Measurements from ENCODE around the gene MCC.

Gene MCC

DNA sequence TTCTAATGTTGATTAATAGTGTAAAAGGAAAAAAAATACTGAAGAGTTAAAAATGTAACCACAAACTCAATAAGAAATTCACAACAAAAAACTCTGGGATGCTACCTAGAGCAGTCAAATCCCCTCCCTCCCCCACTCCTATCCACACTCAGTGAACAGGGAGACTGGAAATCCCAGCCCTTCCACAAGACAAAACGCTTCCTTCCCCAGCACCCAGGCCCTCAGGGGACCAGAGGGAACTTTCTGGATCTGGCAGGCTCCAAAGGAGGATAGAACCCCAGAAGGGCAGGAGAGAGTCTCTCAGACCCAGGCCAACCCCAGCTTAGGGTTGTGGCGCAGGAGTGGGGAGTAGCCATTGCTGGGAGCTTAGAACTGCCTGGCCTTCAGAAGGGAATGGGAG is 456.7 kb downstream of the MCC start:
- DNase-seq (ENCODE audit: low read depth in 2 of 2): no peak

DNA sequence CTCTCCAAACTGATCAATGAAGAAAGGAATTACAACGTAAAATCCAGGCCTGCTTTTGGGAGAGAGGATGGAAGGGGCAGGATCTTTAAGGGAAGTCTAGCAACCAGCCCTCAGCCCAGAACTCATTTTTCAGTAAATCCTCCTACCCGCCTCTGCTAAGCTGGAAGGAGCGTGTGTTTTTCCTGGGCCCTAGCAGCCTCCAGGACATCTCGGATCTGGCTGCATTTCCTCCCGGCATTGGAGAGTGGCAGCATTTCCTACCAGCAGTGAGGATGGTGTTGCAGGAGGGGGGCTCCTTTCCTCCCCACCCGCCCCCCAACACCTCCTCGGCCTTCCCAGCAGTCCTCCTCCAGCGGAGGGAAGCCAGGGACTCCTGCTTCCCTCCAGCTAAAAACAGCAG is 457.1 kb downstream of the MCC start:
- no peak for DNase-seq (ENCODE audit: low read depth in 2 of 2)

DNA sequence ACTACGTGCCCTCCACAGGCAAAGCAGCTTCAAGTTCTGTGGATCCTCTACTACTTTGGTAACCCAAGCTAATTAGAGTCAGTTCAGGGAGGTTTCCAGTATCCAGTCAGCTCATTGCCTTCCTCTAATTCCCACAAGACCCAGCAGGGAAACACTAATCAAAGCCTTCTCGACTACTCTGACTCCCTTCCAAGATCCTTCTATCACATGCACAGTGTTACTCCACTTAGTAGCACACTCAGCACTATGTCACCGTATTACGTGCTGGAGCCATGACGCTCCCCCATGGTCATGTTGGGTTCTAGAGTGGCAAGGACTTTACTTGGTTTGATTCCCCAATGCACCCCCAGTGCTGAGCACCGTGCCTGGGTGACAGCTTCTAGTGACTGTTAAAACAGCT is 458.6 kb downstream of the MCC start:
- DNase-seq (ENCODE audit: low read depth in 2 of 2): no peak

DNA sequence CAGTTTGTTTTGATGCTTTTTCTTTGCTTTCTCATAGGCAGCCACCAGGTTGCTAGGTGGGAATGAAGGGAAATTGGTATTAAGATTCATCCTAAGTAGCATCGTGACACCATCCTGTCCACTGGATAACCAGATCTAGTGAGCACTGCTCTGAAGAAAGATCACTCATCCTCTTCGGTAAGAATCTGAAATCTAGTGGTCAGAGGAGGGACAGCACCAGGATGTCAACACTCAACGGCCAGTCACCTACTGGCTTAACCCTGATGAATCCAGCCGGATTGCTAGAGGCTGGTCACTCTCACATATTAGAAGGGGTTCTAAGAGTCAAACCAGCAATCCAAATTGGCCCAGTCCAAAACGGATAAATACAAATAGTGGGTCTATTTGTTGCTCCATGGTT is 460.8 kb downstream of the MCC start:
- DNase-seq (ENCODE audit: low read depth in 2 of 2): no peak

DNA sequence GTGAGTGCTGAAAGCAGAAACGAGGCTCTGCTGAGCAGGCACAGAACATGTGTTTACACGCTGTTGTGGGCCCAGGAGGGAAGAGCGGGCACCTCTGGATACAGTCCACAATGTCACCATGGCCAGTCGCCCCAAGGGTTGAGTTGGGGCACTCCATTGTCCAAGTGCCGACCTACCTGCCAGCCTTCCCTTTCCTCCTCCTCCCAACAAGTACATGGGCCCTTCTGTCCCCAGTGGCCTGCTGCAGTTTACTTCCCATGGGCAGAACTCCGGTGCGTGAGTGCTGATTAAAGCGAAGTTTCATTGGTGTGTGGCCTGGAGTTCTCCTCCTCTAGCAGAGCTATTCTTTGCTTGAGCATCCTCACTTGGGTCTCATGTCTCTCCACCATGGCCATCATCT is 461.2 kb downstream of the MCC start:
- DNase-seq (ENCODE audit: low read depth in 2 of 2): no peak

DNA sequence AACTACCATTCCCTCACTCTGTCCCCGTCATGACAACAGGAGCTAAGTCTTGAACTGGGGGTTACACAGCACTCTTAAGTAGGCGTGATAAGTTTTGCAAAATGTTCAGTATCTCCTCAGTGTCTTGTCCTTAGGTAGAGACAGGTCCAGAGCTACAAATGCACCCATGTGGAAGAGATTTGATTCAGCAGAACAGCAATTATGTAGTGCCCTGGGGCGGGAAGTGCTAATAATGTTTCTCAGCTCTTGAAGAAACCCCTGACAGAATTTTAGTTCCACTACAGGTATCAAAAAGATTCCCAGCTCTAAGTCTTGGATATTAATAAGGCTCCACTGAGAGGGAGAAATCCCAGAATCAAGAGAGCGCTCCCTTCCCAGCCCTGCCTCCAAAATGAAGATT is 462.0 kb downstream of the MCC start:
- DNase-seq (ENCODE audit: low read depth in 2 of 2): no peak

DNA sequence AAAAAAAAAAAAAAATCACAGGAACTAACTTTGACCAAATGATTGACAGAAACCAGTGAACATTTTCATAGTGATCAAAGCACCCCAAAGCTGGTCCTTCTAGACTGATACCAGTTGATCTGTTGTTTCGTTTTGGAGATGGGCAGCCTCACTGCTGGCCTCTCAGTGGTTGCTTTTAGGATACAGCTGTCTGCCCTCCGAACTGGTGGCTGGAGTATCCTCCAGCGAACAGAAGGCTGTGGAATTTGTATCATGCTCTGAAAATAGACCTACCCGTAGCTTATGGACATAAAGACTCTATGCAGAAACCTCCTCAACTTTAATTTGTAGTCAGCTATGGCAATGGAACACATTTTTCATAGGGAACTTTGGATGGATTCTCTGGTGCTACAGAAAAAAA is 462.7 kb downstream of the MCC start:
- no peak for DNase-seq (ENCODE audit: low read depth in 2 of 2)

DNA sequence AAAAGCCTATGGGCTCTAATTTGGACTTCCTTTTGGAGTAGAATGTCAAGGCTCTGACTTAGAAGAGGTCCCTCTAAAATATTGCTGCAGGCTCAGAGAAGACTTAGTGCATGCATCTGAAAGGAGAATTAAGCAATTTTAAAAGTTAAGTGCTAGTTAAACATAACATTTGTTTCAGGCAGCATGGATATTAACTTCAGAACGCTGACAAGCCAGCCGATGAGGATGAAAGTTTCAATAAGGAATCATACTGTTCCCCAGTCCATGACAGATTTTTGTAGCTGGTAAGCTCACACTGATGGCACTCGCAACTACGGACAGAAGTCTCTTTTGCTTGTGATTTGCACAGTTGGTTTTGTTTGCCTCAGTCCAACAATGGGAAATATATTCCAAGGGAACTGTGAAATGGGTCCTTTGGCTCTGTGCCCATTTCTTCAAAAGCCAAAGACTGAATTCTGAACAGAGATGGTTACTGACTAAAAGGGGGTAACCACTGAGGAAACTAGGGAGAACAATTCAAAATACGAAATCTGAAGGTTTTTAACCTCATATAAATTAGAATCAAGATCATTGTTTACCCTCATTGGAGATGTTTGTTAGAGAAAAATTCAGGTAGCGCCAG is 464.1 kb downstream of the MCC start:
- DNase-seq (ENCODE audit: low read depth in 2 of 2): no peak

DNA sequence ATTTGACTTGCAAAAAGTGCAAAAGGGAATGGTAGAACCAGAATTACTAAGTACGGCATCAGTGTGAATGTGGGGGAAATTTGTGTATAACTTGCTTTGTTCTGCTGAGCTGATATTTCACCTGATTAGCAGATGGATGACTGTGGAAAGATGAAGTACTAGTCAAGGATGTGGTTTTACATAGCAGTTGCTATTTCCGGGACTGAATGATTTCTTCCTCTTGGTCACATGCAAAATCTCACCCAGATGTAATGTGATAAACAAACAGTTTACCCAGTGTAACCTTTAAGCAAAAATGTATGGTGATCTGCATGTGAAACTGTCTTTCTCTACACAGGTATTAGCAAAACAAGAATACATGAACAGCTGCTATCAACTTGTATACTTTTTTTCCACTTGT is 465.6 kb downstream of the MCC start:
- no peak for DNase-seq (ENCODE audit: low read depth in 2 of 2)

DNA sequence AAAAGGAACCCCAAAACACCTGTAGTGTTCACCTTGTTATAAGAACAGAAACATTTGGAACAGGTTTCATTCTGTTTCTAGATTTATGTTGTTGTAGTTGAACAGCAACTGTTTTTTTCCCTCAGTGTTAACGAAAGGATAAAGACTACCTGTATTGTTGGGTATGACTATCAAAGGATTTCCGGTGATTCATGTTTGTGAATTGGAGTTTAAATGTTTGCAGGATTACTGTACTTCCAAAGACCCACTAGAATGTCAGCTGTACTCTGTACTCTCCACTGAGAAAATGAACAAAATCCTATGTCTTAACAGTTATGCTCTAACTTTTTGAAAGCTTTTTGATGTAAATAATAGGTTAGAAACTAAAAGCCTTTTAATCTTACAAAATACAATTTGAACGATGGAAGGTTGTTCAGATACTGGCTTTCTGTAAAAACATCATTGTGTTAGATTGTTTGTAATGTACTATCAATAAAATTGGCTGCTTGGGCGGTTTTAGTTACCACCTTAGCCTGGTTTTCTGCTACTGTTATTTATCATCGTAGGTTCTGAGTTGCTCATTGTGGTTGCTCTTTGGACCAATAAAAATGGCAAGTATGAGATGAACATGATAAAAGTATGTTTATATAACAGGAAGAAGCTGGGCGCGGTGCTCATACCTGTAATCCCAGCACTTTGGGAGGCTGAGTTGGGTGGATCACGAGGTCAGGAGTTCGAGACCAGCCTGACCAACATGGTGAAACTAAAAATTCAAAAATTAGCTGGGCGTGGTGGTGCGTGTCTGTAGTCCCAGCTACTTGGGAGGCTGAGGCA is 467.6 kb downstream of the MCC start:
- DNase-seq (ENCODE audit: low read depth in 2 of 2): no peak

DNA sequence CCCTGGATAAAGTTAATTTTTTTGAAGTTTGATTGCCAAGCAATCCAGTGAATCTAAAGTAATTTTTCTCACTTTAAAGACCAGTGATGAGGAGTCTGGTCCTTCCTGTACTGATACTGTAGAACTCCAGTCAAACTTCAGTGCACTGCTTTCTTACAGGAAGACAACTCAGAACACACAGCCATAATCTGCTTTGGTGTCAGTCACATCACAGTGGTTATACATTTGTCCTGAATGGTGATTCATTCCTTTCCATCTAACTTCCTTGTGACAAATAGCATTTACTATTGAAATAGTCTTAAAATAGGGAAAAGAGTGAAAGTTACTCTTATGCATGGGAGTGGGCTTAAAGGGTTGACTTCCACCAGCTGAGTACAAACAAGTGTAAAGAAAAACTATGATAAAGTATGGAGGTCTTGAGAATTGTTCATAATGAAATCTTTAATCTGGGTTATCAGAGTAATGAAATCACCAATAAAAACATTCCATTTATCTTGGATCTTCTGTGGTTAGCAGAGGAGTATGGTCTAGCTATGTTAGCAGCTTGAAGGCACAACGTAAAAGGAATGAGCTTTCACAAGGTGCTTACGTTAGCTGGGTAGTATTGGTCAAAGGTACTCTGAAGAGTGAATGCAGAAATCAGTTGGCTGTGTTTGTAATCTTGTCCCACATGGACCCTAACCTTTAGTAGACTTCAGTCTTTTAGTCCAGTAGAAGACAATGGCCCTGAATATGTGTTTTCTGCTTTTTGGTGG is 470.2 kb downstream of the MCC start:
- no peak for DNase-seq (ENCODE audit: low read depth in 2 of 2)

DNA sequence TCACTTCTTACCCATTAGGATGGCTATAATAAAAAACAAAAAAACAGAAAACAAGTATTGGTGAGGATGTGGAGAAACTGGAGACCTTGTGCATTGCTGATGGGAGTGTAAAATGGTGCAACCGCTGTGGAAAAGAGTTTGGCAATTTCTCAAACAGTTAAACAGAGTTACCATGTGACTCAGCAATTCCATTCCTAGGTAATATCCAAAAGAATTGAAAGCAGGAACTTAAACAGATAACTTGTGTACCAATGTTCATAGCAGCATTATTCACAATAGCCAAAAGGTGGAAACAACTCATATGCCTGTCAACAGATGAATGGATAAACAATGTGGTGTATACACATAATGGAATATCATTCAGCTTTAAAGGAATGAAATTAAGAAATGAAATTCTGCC is 482.8 kb downstream of the MCC start:
- no peak for DNase-seq (ENCODE audit: low read depth in 2 of 2)

DNA sequence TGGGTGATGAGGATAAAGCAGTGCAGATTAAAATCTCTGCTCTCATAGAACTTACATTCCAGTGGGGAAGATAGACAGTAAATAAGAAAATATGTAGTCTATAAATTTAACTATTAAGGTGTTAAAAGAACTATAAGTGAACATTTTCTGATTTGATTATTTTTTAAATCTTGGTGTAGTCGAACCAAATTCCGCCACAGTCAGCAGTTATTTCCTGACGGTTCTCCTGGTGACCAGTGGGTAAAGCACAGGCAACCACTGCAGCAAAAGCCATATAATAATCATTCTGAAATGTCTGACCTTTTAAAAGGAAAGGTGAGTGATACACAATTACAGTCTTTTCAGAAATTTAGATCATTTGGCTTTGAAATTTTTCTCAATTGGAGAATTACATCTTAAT is 484.5 kb downstream of the MCC start:
- no peak for DNase-seq (ENCODE audit: low read depth in 2 of 2)

DNA sequence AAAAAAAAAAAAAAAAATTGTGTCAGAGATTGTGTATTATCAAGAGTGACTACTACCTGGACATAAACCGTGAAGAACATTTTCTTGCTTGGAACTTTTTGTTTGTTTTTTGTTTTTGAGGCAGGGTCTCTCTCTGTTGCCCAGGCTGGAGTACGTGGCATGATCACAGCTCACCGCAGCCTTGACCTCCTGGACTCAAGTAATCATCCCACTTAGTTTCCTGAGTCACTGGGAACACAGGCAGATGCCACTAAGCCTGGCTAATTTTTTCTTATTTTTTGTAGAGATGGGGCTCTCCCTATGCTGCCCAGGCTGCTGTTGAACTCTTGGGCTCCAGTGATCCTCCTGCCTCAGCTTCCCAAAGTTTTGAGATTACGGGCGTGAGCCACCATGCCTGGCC is 485.8 kb downstream of the MCC start:
- no peak for DNase-seq (ENCODE audit: low read depth in 2 of 2)

DNA sequence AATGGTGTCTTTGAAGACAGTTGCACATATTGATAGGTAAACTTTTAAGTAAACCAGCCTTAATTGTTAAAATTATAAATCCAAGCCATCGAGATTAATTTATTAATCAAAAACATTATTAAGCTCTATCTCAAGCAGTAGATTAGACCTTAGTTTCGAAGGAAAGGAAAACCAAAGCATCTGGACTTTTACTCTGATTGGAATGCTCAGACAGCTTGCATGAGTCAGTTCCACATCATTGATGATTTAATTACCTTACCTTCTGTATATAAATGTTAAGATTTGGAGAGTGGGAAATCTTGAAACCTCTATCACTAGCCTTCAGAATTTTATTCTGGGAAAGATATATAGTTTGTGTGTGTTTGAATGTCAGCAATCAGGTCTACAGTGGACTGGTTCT is 487.8 kb downstream of the MCC start:
- DNase-seq (ENCODE audit: low read depth in 2 of 2): no peak

DNA sequence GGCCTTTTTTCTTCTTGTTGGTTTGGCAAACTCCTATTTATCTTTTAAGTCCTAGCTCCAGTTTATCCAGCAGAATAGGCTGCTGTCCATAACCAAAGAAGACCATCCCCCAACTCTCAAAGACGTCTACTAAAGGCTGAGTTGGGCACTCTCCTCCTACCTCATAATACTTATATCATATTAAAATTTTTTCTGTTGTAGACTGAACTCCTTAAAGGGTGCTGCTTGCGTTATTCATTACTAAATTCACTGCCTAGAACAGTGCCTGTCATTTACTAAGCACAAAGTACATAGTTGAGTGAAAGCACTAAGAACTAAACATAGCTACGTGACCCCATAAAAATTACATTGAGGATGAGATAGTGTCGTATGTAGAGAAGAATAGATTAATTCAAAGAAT is 490.0 kb downstream of the MCC start:
- no peak for DNase-seq (ENCODE audit: low read depth in 2 of 2)

DNA sequence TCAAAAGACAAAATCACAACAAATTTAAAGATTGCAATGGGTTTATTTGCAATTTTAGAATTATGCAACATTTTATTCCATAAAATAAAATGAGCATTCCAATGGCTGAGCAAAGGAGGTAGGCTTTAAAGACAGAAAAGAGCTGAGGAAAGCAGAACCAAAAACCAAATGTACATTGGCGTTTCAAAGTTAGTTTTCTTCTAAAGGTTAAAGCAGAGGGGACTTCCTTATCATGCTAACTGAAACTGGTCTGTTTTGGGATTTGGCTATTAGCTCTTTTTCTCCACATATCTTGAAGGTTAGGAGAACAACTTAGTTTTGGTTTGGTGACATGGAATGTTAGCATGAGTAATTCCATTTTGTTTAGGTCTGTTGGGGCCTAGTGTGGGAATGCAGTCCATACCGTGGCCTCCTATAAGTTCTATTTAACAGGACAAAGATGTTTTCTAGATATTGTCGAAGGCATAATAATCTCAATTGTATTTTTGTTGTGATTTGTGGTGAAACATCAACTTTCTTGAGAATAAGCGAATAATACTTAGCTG is 491.4 kb downstream of the MCC start:
- no peak for DNase-seq (ENCODE audit: low read depth in 2 of 2)

DNA sequence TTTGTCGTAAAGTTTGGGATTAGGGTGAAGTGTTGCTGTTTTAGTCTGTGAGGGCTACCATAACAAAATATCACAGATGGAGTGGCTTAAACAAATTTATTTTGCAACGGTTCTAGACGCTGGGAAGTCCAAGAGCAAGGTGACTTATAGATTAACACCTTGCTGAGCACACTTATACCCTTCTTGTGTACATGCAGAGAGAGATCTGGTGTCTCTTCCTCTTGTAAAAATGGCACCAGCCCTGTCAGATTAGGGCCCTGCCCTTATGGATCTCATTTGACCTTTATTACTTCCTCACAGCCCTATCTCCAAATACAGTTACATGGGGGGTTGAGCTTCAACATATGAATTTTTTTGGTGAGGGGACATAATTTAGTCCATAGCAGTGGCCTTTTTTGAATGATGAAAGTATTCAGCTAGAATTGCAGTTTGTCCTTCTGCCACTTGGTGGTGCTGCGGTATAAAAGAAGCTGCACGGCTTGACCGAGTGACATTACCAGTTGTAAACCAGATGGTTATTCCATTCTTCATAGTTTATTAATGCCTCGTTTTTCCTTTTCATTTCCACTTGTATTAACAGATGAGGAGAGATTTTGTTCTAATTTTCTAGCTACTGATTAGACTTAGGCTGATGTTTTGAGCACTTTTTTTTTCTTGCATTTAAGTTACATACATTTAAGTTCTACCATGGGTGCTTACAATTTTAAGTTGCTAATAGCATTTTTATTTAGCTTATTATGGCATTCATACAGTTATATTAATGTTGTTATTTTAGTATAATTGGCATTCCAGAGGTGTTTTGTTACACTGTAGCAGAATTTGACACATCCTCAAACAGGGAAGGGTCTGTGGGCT is 492.3 kb downstream of the MCC start:
- DNase-seq (ENCODE audit: low read depth in 2 of 2): peak; percentile 55 to 62

DNA sequence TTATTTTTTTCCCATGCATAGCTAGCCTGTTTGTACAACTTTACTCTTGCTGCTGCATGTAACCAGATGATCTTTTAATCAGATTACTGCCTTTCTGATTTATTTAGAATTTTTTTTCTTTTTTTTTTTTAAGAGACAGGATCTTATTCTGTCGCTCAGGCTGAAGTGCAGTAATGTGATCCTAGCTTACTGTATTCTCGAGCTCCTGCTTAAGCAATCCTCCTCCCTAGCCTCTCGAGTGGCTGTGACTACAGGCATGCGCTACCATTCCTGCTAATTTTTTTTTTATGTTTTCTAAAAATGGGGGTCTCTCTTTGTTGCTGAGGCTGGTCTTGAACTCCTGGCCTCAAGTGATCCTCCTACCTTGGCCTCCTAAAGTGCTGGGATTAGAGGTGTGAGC is 502.0 kb downstream of the MCC start:
- no peak for DNase-seq (ENCODE audit: low read depth in 2 of 2)

DNA sequence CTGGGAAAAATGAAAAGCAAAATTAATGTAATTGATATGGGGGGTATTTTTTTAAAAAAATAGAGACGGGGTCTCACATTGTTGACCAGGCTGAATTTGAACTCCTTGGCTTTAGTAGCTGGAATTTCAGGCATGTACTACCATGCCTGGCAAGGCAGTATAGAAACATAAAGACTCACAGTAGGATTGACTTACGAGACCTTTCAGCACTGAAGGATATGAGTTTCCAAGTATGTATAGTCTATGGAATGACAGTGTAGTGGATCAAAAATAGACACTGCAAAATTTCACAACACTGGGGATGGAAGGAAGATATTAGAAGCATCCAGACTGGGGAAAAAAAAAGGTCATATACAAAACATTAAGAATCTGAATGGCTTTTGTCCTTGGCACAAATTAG is 504.9 kb downstream of the MCC start:
- DNase-seq (ENCODE audit: low read depth in 2 of 2): no peak

DNA sequence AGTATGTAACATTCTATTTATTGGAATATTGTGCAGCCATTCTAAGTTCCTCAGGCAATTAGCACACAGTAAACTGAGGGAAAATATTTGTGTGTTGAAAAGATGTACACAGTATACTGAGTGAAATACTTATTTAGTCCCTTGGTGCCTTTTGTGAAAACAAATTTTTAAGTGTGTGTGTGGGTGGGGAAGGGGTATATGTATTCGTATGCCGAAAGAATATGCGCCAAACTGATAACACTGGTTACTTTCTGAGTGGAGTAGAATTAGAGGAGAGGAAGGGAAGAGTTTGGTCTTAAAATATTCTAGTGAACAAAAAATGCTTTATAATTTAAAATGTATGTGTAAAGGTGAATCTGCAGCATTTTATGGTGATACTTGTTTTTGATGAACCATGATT is 508.5 kb downstream of the MCC start:
- DNase-seq (ENCODE audit: low read depth in 2 of 2): no peak

DNA sequence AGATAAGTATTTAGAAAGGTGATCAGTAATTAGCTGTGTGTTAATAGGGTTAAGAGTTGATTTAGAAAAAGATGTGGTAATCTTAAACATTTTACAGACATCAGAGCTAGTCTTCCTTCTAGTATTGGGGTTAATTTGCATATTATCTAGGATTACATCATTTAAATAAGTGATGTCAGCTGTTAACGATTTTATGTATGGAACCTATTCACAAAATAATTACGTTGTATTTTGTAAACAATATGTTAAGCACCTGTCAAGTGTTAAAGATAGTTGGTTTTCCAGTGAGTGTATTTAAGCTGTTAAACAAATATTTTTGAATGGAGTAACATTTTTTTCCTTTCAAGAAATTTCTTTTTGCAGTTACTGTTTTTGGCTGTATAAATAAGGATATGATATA is 509.4 kb downstream of the MCC start:
- no peak for DNase-seq (ENCODE audit: low read depth in 2 of 2)

Measured in stimulated activated CD8-positive, alpha-beta memory T cell treated with anti-CD3 and anti-CD28 coated beads, Interleukin-2, amount 100 ng/mL, for 48 hours (primary cell).